GM12864 (cell line): Measurements from ENCODE around the gene KDELR1.

ENCODE experiments used
- DNase-seq: peaks from one replicate; pipeline ENCODE4 v3.0.0-alpha.2; 2011; ENCODE audit warnings: low read depth
- H3K4me3 ChIP-seq: 2 replicates; pipeline ENCODE4 v1.5.1; 2011; ENCODE audit warnings: mild to moderate bottlenecking, low read depth, low read length, control low read depth
- TF ChIP-seq, protein P1 (sequence below): IDR thresholded peaks from 2 replicates; pipeline ENCODE4 v1.5.1; 2011; ENCODE audit warnings: low read depth, mild to moderate bottlenecking, moderate library complexity, low read length, control low read depth, inconsistent platforms; ENCODE audit errors: missing control alignments

KDELR1 gene

DNA sequence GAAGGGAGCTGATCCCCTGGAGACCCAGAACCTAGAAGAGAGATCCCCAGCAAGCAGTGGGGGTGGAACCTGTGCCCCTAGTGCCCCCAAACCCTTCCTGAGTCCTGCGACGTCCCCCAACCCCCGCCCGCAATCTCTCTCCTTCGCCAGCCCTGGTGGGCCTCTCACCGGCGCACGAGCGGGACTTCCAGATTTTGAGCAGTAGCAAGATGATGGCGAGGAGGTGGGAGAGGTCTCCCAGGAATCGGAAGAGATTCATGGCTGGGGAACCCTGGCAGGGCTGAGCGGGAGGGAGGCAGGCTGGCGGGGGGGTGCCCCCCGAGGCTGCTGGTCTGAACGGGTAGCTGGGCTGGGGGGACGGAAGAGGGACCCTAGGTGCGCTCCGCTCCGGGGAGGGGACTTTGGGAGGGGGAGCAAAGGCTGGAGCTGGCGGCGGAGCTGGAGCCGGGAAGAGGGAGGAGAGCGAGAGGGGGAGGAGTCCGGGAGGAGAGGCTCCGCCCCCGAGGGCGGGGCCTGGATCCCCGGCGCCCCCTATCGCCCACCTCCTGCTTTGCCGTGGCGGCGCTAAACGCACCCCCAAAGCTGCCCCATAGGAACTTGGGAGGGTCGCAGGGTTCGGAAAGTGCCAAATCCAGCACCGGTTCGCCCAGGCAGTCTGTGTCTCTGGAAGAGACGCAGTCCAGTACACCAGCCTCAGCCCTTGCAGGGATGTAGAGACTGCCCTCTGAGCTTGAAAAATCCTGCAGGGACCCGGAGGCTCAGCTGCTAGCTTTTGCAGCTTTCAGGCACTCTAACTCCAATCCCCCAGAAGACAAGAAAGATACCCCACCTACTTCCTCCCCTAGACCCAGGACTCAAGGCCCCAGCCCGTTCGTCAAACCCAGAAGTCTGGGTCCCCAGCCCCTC lies at the start of gene KDELR1:
TSS of gene KDELR1 (minus strand) at position 452 of the 906 bp plus-strand sequence. CDS start at position 259, 193 bp downstream.
- TF ChIP-seq, protein P1, sequence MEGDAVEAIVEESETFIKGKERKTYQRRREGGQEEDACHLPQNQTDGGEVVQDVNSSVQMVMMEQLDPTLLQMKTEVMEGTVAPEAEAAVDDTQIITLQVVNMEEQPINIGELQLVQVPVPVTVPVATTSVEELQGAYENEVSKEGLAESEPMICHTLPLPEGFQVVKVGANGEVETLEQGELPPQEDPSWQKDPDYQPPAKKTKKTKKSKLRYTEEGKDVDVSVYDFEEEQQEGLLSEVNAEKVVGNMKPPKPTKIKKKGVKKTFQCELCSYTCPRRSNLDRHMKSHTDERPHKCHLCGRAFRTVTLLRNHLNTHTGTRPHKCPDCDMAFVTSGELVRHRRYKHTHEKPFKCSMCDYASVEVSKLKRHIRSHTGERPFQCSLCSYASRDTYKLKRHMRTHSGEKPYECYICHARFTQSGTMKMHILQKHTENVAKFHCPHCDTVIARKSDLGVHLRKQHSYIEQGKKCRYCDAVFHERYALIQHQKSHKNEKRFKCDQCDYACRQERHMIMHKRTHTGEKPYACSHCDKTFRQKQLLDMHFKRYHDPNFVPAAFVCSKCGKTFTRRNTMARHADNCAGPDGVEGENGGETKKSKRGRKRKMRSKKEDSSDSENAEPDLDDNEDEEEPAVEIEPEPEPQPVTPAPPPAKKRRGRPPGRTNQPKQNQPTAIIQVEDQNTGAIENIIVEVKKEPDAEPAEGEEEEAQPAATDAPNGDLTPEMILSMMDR, result peak; percentile 97
- DNase-seq, result no peak
- H3K4me3 ChIP-seq, result peak within 1 kb of the TSS; percentile 86

DNA sequence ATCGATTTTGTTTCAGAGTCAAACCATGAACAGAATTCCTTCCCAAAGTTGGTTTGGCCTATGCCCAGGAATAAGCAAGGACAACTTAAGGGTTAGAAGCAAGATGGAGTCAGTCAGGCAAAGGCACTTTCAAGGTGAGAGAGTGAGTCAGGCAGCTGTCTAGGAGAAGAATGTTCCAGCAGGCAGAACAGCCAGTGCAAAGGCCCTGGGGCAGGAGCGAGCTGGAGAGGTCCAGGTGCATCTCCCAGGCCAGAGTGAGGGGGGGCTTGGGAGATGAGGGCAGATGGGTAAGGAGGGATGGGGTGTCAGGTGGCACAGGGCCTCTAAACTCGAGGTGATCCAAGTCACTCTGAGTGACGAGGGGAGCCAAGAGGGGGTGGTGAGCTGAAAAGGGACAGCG lies 45.2 kb upstream of the KDELR1 start:
- DNase-seq, result no peak
- TF ChIP-seq, protein P1, result no peak
- H3K4me3 ChIP-seq, result no peak overlapping the region

DNA sequence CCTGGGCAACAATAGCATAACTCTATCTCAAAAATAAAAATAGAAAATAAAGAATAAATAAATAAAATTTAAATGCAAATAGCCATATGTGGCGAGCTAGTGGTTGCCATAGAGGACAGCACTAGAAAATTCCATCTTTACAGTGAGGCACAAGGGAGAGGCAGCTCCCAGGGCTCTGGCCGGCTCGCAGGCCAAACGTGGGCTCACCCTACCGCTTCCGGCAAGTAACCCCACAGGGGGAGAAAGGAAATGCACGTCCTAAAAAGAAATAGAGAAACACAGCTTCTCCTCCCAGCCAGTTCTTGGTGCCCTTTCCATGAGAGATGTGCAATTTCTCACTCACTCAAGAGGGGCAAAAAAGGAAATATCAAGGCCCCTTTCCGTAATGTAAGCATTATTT lies 42.0 kb upstream of the KDELR1 start:
- no peak for DNase-seq
- TF ChIP-seq, protein P1, result peak; percentile 33
- no peak overlapping the region for H3K4me3 ChIP-seq

DNA sequence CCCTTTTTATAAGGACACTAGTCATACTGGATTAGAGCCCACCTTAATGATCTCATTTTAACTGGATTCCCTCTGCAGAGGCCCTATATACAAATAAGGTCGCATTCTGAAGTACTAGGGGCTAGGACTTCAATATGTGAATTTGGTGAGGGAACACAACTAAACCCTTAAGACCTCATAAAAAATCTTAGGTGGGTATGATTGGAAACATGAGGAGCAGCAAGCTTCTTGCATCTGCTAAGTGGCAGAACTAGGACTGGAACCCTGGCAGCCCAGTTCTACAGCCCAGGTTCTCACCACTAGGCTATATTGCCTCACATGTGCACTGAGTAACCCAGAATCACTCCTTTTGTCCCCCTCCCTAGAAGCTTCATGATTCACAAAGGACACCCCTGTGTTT lies 37.3 kb upstream of the KDELR1 start:
- H3K4me3 ChIP-seq, result no peak overlapping the region
- TF ChIP-seq, protein P1, result no peak
- no peak for DNase-seq

DNA sequence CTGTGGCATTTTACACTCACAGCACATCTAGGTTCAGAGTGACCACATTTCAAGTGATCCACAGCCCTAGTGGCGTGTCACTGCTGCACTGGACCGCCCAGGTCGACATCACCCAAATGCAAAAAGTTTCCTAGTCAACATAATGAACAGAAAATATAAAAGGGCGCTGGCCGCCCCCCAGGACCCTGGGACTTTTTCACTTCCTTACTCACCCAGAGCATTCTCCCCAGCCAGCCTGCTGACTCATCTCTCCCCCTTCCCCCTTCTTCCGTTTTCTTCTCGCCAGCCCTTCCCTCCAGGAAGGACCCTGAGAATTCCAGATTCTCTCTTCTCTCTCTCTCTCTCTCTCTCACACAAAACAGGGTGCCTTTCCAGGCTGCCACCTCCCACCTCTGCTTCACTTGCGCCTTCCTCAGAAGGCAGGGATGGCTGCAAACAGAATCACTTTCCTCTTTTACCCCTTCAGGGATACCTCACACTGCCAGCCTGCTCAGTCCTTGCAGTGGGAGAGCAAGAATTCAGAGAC lies 33.4 kb upstream of the KDELR1 start:
- no peak for DNase-seq
- no peak overlapping the region; the same call in 1 of the 2 replicates for H3K4me3 ChIP-seq
- TF ChIP-seq, protein P1, result no peak

DNA sequence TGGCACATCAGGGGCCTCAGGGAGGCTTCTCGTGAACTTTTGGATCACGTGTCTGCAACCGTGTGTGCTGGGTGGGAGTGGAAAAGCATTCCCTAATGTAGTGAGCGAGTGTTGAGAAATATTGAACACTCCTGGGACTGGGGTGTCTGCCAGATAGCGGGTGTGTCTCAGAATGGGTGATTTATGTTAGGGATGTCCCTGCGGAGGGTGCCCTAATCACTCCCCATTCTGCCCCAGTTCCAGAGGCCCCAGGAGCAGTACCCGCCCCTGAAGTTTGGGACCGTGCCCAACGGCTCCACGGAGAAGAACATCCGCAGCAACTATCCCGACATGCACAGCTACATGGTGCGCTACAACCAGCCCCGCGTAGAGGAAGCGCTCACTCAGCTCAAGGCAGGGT lies 30.2 kb upstream of the KDELR1 start:
- no peak overlapping the region for H3K4me3 ChIP-seq
- no peak for DNase-seq
- TF ChIP-seq, protein P1, result no peak
